Liver (tissue), 9 donors: ENCODE results near the gene CXCL1. TPM values are rescaled to one million over a fixed set of nuclear protein-coding genes. Genes with fewer than 3 reads are reported as not detected.

Experiments
- DNase-seq: peaks from one replicate; pipeline ENCODE4 v3.0.0-alpha.2; 2017; ENCODE audit warnings: low spot score
- H3K27ac ChIP-seq, 2 donors: one replicate each; pipeline ENCODE4 v1.7.0; 2013; ENCODE audit warnings: inconsistent platforms in 2 of 2, low read length in 2 of 2, control low read depth in 1 of 2, low read depth in 1 of 2, mild to moderate bottlenecking in 1 of 2
- H3K27me3 ChIP-seq, 4 donors: one replicate each; pipeline versions ENCODE4 v1.6.1 to v1.7.0; 2013; ENCODE audit warnings: low read length in 3 of 4, inconsistent platforms in 1 of 4, mild to moderate bottlenecking in 1 of 4, moderate library complexity in 1 of 4; ENCODE audit not compliant: control insufficient read depth in 4 of 4, insufficient read depth in 4 of 4
- H3K36me3 ChIP-seq, 4 donors: one replicate each; pipeline versions ENCODE4 v1.6.1 to v1.7.0; 2013; ENCODE audit warnings: low read length in 3 of 4, mild to moderate bottlenecking in 3 of 4, low read depth in 1 of 4, moderate library complexity in 1 of 4; ENCODE audit not compliant: control insufficient read depth in 4 of 4, insufficient read depth in 3 of 4
- H3K4me1 ChIP-seq, 4 donors: one replicate each; pipeline versions ENCODE4 v1.6.1 to v1.7.0; 2013; ENCODE audit warnings: low read length in 3 of 4, mild to moderate bottlenecking in 3 of 4, moderate library complexity in 1 of 4; ENCODE audit not compliant: control insufficient read depth in 4 of 4, insufficient read depth in 4 of 4
- H3K4me3 ChIP-seq, 3 donors: one replicate each; pipeline versions ENCODE4 v1.6.1 to v1.7.0; 2013; ENCODE audit warnings: low read length in 3 of 3, control low read depth in 1 of 3, low read depth in 1 of 3, mild to moderate bottlenecking in 1 of 3
- H3K9ac ChIP-seq, 2 donors: one replicate each; pipeline ENCODE4 v1.7.0; 2013; ENCODE audit warnings: low read length in 2 of 2, mild to moderate bottlenecking in 2 of 2, moderate library complexity in 2 of 2, control low read depth in 1 of 2, low read depth in 1 of 2
- H3K9me3 ChIP-seq, 4 donors: one replicate each; pipeline versions ENCODE4 v1.6.1 to v1.7.0; 2013; ENCODE audit warnings: low read length in 3 of 4; ENCODE audit not compliant: control insufficient read depth in 4 of 4
- EGR1 ChIP-seq, 2 donors: IDR thresholded peaks; 2 replicates each; pipeline ENCODE4 v1.6.1; 2016 to 2018; ENCODE audit warnings: antibody characterized with exemption in 2 of 2, low read depth in 2 of 2
- FOXA1 ChIP-seq: IDR thresholded peaks from 2 replicates; pipeline ENCODE4 v1.6.1; 2016; ENCODE audit warnings: antibody characterized with exemption
- FOXA2 ChIP-seq: IDR thresholded peaks from 2 replicates; pipeline ENCODE4 v1.6.1; 2016; ENCODE audit warnings: antibody characterized with exemption
- GABPA ChIP-seq, 2 donors: IDR thresholded peaks in 1 of 2; conservative IDR thresholded peaks in 1 of 2; 2 replicates each; pipeline ENCODE4 v1.6.1; 2016; ENCODE audit warnings: antibody characterized with exemption in 2 of 2, mild to moderate bottlenecking in 1 of 2, moderate library complexity in 1 of 2
- HNF4A ChIP-seq, 2 donors: conservative IDR thresholded peaks; 2 replicates each; pipeline ENCODE4 v1.6.1; 2016; ENCODE audit warnings: antibody characterized with exemption in 2 of 2, mild to moderate bottlenecking in 2 of 2
- HNF4G ChIP-seq: IDR thresholded peaks from 2 replicates; pipeline ENCODE4 v1.6.1; 2016; ENCODE audit warnings: antibody characterized with exemption
- JUND ChIP-seq, 2 donors: IDR thresholded peaks; 2 replicates each; pipeline ENCODE4 v1.6.1; 2016; ENCODE audit warnings: antibody characterized with exemption in 2 of 2
- NR2F2 ChIP-seq: IDR thresholded peaks from 2 replicates; pipeline ENCODE4 v1.6.1; 2016; ENCODE audit warnings: antibody characterized with exemption
- RAD21 ChIP-seq, 2 donors: IDR thresholded peaks; 2 replicates each; pipeline ENCODE4 v1.6.1; 2016; ENCODE audit warnings: antibody characterized with exemption in 2 of 2, mild to moderate bottlenecking in 2 of 2
- RXRA ChIP-seq, 2 donors: IDR thresholded peaks; 2 replicates each; pipeline ENCODE4 v1.6.1; 2017 to 2018; ENCODE audit warnings: antibody characterized with exemption in 2 of 2, mild to moderate bottlenecking in 1 of 2
- SP1 ChIP-seq: IDR thresholded peaks from 2 replicates; pipeline ENCODE4 v1.6.1; 2018; ENCODE audit warnings: antibody characterized with exemption, mild to moderate bottlenecking
- TAF1 ChIP-seq: conservative IDR thresholded peaks from 2 replicates; pipeline ENCODE4 v1.6.1; 2016; ENCODE audit warnings: antibody characterized with exemption, mild to moderate bottlenecking
- YY1 ChIP-seq: IDR thresholded peaks from 2 replicates; pipeline ENCODE4 v1.6.1; 2016; ENCODE audit warnings: antibody characterized with exemption, mild to moderate bottlenecking
- WGBS: extraction: QIAGEN DNeasy Blood & Tissue Kit; methylation state at CpG from one replicate; pipeline ENCODE4 v1.1.7; 2013; 5-methylcytosine and 5-hydroxymethylcytosine counted together
- polyA plus RNA-seq, 2 donors: library from polyadenylated mRNA; stranded (reverse) in 1 of 2; unstranded in 1 of 2; fragments of 200-250 nt in 1 of 2; fragments of >200 nt in 1 of 2; fragmentation: Nextera tagmentation in 1 of 2; extraction: Ambion mirVana in 1 of 2; gene quantifications; one replicate each; pipeline versions ENCODE4 v1.2.1 to v1.2.3, GENCODE V29; 2013 to 2015
- total RNA-seq, 2 donors: library from RNA; depleted of rRNA; stranded (reverse); fragments of >200 nt; gene quantifications; one replicate each; pipeline ENCODE4 v1.2.3, GENCODE V29; 2014
- TF ChIP-seq, protein P1 (sequence below): IDR thresholded peaks from 2 replicates; pipeline ENCODE4 v1.6.1; 2016; ENCODE audit warnings: antibody characterized with exemption
- TF ChIP-seq, protein P2 (sequence below): IDR thresholded peaks from 2 replicates; pipeline ENCODE4 v1.6.1; 2016; ENCODE audit warnings: antibody characterized with exemption, mild to moderate bottlenecking
- TF ChIP-seq, protein P3 (sequence below): fragments of 150-350 bp; IDR thresholded peaks from 2 replicates; pipeline ENCODE4 v1.5.1; 2017; ENCODE audit warnings: improper control_type of control experiment, low read depth, low read length; ENCODE audit not compliant: missing input control
- TF ChIP-seq, protein P4 (sequence below): IDR thresholded peaks from 2 replicates; pipeline ENCODE4 v1.6.1; 2016; ENCODE audit warnings: antibody characterized with exemption
- TF ChIP-seq, protein P5 (sequence below): IDR thresholded peaks from 2 replicates; pipeline ENCODE4 v1.6.1; 2016; ENCODE audit warnings: antibody characterized with exemption
- donor health status: healthy.
- donor health status: healthy.
- donor health status: healthy.
- donor health status: healthy.
- donor health status: healthy.

CXCL1 gene
- total and polyA plus RNA-seq, 4 donors, result 0.97 to 4.2 (median 2.8) TPM; not detected in 1

DNA sequence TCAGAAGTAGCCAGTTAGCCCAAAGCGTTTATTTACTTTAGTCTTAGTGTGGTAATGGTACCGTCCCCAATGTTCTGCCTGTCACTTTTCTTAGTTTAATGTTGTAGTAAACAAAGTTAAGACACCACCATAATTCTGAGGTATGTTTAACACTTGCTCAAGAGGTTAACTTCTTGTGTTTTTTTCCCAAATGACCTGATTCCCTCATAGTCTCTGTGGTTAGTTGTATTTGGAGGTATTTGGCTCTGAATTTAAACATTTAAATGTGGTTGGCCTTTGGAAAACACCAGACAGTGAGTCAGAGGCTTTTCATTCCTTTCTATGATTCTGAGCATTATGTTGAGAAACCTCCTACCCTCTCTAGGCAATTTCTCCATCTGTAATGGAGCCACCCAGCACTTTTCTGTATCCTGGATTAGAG lies 47.9 kb downstream of the CXCL1 start:
- no peak overlapping the region for H3K4me3 ChIP-seq
- no peaks in the 10 kb centered on the region for H3K36me3 ChIP-seq
- no peaks in the 10 kb centered on the region for H3K9me3 ChIP-seq
- TF ChIP-seq SP1, result no peak
- TF ChIP-seq, protein P1, sequence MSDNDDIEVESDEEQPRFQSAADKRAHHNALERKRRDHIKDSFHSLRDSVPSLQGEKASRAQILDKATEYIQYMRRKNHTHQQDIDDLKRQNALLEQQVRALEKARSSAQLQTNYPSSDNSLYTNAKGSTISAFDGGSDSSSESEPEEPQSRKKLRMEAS, result no peak
- H3K27me3 ChIP-seq, result no peaks in the 10 kb centered on the region
- H3K9ac ChIP-seq, result no peak overlapping the region
- DNase-seq, result no peak
- 87% methylated on average over 2 of the region's 2 CpGs for WGBS
- no peak overlapping the region for H3K27ac ChIP-seq
- H3K4me1 ChIP-seq, result no peaks in the 10 kb centered on the region

DNA sequence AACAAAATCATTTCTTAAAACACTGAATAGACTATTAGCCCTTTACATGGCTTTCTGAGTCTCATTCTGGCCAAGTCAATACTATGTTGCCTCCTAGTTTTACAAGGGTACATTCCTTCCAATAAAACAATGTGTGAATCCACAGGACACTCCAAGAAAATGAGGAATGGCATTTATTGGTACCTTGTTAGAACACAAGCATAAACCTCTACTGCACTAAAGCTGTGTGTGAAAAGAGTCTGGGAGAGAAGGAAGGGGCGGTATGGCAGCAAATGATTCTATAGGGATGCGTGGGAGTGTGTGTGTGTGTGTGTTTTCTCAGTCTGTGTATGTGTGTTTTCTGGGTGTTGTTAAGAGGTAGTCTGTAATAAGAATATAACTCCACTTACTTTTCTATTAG lies 48.9 kb downstream of the CXCL1 start:
- no peak overlapping the region for H3K9ac ChIP-seq
- no peak overlapping the region for H3K27ac ChIP-seq
- 86% methylated on average over 2 of the region's 2 CpGs for WGBS
- TF ChIP-seq YY1, result no peak
- no peak for TF ChIP-seq HNF4A (conservative IDR thresholded peaks at IDR 0.05)
- TF ChIP-seq, protein P1, result no peak
- TF ChIP-seq EGR1 (IDR thresholded peaks at IDR 0.05; ENCODE audit: low read depth in 2 of 2), result no peak
- TF ChIP-seq, protein P2, sequence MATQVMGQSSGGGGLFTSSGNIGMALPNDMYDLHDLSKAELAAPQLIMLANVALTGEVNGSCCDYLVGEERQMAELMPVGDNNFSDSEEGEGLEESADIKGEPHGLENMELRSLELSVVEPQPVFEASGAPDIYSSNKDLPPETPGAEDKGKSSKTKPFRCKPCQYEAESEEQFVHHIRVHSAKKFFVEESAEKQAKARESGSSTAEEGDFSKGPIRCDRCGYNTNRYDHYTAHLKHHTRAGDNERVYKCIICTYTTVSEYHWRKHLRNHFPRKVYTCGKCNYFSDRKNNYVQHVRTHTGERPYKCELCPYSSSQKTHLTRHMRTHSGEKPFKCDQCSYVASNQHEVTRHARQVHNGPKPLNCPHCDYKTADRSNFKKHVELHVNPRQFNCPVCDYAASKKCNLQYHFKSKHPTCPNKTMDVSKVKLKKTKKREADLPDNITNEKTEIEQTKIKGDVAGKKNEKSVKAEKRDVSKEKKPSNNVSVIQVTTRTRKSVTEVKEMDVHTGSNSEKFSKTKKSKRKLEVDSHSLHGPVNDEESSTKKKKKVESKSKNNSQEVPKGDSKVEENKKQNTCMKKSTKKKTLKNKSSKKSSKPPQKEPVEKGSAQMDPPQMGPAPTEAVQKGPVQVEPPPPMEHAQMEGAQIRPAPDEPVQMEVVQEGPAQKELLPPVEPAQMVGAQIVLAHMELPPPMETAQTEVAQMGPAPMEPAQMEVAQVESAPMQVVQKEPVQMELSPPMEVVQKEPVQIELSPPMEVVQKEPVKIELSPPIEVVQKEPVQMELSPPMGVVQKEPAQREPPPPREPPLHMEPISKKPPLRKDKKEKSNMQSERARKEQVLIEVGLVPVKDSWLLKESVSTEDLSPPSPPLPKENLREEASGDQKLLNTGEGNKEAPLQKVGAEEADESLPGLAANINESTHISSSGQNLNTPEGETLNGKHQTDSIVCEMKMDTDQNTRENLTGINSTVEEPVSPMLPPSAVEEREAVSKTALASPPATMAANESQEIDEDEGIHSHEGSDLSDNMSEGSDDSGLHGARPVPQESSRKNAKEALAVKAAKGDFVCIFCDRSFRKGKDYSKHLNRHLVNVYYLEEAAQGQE, result no peak
- no peak for TF ChIP-seq GABPA (IDR thresholded peaks at IDR 0.05 in 1 of 2, conservative IDR thresholded peaks at IDR 0.05 in 1 of 2)
- TF ChIP-seq FOXA1, result no peak
- no peak for TF ChIP-seq JUND (IDR thresholded peaks at IDR 0.05)
- no peak for TF ChIP-seq TAF1
- TF ChIP-seq, protein P3, sequence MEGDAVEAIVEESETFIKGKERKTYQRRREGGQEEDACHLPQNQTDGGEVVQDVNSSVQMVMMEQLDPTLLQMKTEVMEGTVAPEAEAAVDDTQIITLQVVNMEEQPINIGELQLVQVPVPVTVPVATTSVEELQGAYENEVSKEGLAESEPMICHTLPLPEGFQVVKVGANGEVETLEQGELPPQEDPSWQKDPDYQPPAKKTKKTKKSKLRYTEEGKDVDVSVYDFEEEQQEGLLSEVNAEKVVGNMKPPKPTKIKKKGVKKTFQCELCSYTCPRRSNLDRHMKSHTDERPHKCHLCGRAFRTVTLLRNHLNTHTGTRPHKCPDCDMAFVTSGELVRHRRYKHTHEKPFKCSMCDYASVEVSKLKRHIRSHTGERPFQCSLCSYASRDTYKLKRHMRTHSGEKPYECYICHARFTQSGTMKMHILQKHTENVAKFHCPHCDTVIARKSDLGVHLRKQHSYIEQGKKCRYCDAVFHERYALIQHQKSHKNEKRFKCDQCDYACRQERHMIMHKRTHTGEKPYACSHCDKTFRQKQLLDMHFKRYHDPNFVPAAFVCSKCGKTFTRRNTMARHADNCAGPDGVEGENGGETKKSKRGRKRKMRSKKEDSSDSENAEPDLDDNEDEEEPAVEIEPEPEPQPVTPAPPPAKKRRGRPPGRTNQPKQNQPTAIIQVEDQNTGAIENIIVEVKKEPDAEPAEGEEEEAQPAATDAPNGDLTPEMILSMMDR, result no peak
- TF ChIP-seq FOXA2, result no peak
- no peak for TF ChIP-seq HNF4G
- no peak for TF ChIP-seq RAD21 (IDR thresholded peaks at IDR 0.05)
- TF ChIP-seq, protein P4, sequence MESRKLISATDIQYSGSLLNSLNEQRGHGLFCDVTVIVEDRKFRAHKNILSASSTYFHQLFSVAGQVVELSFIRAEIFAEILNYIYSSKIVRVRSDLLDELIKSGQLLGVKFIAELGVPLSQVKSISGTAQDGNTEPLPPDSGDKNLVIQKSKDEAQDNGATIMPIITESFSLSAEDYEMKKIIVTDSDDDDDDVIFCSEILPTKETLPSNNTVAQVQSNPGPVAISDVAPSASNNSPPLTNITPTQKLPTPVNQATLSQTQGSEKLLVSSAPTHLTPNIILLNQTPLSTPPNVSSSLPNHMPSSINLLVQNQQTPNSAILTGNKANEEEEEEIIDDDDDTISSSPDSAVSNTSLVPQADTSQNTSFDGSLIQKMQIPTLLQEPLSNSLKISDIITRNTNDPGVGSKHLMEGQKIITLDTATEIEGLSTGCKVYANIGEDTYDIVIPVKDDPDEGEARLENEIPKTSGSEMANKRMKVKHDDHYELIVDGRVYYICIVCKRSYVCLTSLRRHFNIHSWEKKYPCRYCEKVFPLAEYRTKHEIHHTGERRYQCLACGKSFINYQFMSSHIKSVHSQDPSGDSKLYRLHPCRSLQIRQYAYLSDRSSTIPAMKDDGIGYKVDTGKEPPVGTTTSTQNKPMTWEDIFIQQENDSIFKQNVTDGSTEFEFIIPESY, result no peak
- TF ChIP-seq RXRA (IDR thresholded peaks at IDR 0.05), result no peak
- no peak for TF ChIP-seq NR2F2
- TF ChIP-seq SP1, result no peak
- TF ChIP-seq, protein P5, sequence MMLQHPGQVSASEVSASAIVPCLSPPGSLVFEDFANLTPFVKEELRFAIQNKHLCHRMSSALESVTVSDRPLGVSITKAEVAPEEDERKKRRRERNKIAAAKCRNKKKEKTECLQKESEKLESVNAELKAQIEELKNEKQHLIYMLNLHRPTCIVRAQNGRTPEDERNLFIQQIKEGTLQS, result no peak
- H3K4me3 ChIP-seq, result no peak overlapping the region
- H3K4me1 ChIP-seq, result no peaks in the 10 kb centered on the region
- H3K9me3 ChIP-seq, result no peaks in the 10 kb centered on the region
- no peaks in the 10 kb centered on the region for H3K36me3 ChIP-seq
- no peaks in the 10 kb centered on the region for H3K27me3 ChIP-seq
- DNase-seq, result no peak
